Measurements from ENCODE around the gene DPP7. TPM values are rescaled to one million over a fixed set of nuclear protein-coding genes. Genes with fewer than 3 reads are reported as not detected.

Gene DPP7
- 290 and 324 TPM in 2 replicates for total RNA-seq (2014; rRNA removed; shearing (Covaris generic))

GRCh38 chr9:137114613-137115393, at the start of gene DPP7:
Gene DPP7 (minus strand): TSS chr9:137114733. CDS start chr9:137114713, 20 bp downstream.
- peak; percentile 56 for DNase-seq (ENCODE audit: low spot score)

- DNase-seq (ENCODE audit: low spot score), result no peak
Measured at GRCh38 chr9:137163805-137164204, 49.3 kb upstream of the DPP7 start.

GRCh38 chr9:137163365-137163715, 48.8 kb upstream of the DPP7 start:
- DNase-seq (ENCODE audit: low spot score), result no peak

GRCh38 chr9:137162505-137163364, 48.2 kb upstream of the DPP7 start:
- peak; percentile 65 for DNase-seq (ENCODE audit: low spot score)

- DNase-seq (ENCODE audit: low spot score), result no peak
Measured at GRCh38 chr9:137161558-137162486, 47.3 kb upstream of the DPP7 start.

- DNase-seq (ENCODE audit: low spot score), result no peak
Measured at GRCh38 chr9:137160716-137161557, 46.4 kb upstream of the DPP7 start.

GRCh38 chr9:137160054-137160425, 45.5 kb upstream of the DPP7 start:
- DNase-seq (ENCODE audit: low spot score), result no peak

- no peak for DNase-seq (ENCODE audit: low spot score)
Measured at GRCh38 chr9:137159105-137160053, 44.8 kb upstream of the DPP7 start.

GRCh38 chr9:137158625-137159024, 44.1 kb upstream of the DPP7 start:
- DNase-seq (ENCODE audit: low spot score), result no peak

- DNase-seq (ENCODE audit: low spot score), result no peak
Measured at GRCh38 chr9:137157618-137158415, 43.3 kb upstream of the DPP7 start.

GRCh38 chr9:137156567-137157375, 42.2 kb upstream of the DPP7 start:
- DNase-seq (ENCODE audit: low spot score), result no peak

GRCh38 chr9:137152844-137153405, 38.4 kb upstream of the DPP7 start:
- no peak for DNase-seq (ENCODE audit: low spot score)

- DNase-seq (ENCODE audit: low spot score), result peak; percentile 68
Measured at GRCh38 chr9:137150617-137151457, 36.3 kb upstream of the DPP7 start.

- DNase-seq (ENCODE audit: low spot score), result peak; percentile 43
Measured at GRCh38 chr9:137149942-137150616, 35.5 kb upstream of the DPP7 start.

GRCh38 chr9:137149363-137149762, 34.8 kb upstream of the DPP7 start:
- DNase-seq (ENCODE audit: low spot score), result no peak

- DNase-seq (ENCODE audit: low spot score), result no peak
Measured at GRCh38 chr9:137148661-137149060, 34.1 kb upstream of the DPP7 start.

Measured in HT-29 (cell line).